HL-60 (cell line): Measurements from ENCODE around the gene IRF2.

Experiments used
- CTCF ChIP-seq: IDR thresholded peaks from one replicate; pipeline ENCODE4 v1.5.1; 2011; ENCODE audit warnings: low read length, control low read depth, inconsistent platforms; ENCODE audit not compliant: insufficient read depth
- POLR2AphosphoS5 ChIP-seq: IDR thresholded peaks from 2 replicates; pipeline ENCODE4 v1.6.1; 2012; ENCODE audit warnings: low read depth
- REST ChIP-seq: IDR thresholded peaks from 2 replicates; pipeline ENCODE4 v1.6.1; 2012; ENCODE audit warnings: low read depth; ENCODE audit not compliant: insufficient replicate concordance

- no peak for TF ChIP-seq CTCF
- no peak for TF ChIP-seq REST
- no peak for TF ChIP-seq POLR2AphosphoS5
Measured at GRCh38 chr4:184416913-184417734, 57.2 kb downstream of the IRF2 start.
